Stimulated activated CD4-positive, alpha-beta T cell treated with anti-CD3 and anti-CD28 coated beads, Interleukin-12 subunit alpha, Interleukin-12 subunit beta, amount 100 ng/mL, for 48 hours (primary cell): ENCODE data around the gene UGT1A3.

Source experiments
- DNase-seq, 3 donors: peaks; one replicate each; pipeline ENCODE4 v3.0.0-alpha.2; 2020; ENCODE audit warnings: low read depth in 2 of 3, low spot score in 1 of 3

Gene UGT1A3

DNA sequence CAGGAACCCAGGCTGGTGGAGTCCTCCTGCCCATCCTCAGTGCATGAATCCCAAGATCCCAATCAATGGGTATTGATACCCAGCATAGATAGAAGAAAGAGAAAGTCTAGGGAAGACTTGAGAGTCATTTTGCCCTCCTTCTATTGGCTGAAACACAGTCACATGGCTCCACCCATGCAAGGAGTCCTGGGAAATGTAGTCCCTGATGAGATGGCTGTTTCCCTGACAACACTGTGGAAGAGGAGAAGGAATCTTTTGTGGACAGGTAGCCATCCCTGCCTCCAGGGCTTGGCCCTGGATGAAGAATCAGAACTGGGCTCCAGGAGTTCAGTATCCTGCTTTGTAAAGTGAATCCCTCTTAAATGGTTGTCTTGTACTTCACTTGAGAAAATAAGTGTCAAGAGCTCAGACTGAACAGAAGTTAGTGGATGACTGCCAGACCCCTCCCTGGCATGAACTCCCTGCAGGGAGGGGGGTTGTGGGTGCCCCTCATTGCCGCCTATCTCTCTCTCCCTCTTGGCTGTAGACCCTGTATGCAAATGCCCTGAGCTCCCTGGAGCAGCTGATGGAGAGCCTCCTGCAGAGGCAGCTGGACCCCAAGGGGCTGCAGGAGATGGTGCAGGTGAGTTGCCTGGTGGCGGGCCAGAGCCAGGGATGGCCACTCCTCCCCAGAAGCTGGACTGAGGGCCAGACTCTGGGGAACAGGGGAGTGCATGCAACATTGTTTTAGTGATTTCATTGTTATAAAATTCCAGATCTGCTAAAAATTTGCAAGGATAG, 85.4 kb downstream of the UGT1A3 start:
- no peak for DNase-seq

DNA sequence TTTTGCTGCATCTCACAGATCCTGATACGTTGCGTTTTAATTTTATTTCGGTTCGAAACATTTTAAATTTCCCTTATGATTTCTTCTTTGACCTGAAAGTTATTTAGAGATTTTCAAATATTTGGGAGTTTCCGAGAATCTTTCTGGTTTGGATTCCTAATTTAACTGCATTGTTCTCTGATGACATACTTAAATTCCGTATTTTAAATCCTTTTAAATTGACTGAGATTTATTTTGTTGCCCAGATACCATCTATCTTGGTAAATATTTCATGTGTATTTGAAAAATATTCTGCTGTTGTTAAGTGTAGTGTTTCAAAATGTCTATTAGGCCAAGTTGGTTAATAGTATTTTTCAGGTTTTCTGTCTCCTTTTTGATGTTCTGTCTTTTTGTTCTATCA, 87.0 kb downstream of the UGT1A3 start:
- DNase-seq: no peak

DNA sequence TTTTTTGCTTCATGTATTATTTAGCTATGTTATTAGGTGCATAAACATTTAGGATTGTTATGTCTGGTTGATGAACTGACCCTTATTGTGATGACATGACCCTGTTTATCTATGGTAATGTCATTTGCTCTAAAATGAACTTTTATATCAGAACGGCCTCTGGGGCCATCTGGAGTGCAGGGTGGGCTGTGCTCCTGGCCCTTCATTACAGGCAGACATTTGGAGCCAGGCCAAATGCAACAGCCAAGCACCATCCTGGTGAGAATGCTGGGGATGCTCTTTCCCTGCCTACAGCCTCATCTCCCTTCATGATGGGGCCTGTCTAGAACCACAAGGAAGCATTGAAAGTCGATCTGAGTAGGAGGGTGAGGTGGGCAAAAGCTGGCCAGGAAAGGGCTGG, 87.5 kb downstream of the UGT1A3 start:
- DNase-seq: no peak

DNA sequence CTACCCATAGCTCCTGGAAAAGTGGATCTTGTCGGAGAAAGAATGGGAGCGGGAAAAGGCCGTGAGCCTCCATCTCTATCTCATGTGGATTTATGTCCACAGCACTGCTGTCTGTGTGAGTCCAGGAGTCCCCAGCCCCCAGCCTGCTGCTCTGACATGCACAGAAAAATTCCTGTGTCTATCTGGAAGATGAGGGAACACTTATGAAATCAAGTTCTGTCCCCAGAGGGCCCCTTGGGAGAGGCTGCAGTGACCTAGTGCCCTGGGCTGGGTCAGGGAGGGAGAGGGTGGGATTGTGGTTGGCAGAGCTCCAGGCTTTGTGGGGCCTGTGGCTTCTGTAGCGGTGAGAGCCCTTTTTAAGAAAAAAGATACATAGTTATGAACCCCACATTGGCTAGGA, 87.9 kb downstream of the UGT1A3 start:
- DNase-seq: no peak

DNA sequence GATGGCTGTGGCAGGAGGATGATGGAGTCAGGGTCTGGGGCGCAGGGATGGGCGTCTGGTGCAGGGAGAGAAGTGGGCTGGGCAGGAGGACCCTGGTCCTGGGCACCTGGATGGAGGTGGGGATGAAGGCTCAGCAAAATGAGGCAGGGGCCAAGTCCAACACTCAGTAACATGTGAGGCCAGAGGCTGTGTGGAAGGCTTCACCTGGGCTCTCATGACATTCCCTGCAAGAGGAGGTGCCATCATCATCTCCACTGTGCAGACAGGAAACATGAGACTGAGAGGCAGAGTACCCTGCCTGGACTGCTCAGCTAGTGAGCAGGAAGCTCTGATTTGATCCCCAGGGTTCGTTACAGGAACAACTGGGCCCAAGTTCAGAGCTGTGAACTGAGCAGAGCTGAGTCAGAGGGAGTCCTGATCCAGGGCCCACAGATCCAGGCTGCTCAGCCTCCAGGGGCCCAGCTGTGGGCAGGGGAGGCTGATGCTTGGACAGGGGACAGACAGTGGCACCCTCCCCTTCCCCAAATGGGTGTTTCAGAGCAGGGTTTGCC, 88.6 kb downstream of the UGT1A3 start:
- DNase-seq: no peak

DNA sequence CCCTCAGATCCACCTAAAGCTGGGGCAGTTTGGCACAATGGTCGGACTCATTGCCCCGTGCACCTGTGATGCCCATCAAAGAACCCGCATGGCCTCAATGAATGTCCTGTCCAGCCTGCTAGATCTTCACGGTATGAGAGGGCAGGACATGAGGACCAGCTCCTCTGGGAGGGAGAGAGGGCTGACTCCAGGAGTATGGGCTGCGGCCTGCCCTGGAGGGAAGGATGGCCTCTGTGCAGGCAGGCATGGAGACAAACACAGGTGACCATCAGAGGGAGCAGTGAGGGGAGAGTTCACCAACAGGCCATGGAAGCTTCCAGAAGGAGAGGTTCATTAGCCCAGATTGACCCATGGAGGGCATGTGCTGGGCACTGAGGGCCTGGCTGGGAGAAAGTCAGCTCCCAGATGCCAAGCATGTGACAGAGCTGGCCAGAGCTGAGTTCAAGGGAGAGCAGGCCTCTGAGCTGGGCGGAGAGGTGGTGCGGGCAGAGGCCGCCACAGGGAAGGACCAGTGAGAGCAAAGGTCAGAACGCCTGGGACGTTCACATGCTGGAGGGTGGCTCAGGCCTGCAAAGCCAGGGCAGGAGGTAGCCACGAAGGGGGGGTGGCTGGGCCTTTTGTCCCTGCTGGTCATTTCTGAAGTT, 89.3 kb downstream of the UGT1A3 start:
- DNase-seq: no peak

DNA sequence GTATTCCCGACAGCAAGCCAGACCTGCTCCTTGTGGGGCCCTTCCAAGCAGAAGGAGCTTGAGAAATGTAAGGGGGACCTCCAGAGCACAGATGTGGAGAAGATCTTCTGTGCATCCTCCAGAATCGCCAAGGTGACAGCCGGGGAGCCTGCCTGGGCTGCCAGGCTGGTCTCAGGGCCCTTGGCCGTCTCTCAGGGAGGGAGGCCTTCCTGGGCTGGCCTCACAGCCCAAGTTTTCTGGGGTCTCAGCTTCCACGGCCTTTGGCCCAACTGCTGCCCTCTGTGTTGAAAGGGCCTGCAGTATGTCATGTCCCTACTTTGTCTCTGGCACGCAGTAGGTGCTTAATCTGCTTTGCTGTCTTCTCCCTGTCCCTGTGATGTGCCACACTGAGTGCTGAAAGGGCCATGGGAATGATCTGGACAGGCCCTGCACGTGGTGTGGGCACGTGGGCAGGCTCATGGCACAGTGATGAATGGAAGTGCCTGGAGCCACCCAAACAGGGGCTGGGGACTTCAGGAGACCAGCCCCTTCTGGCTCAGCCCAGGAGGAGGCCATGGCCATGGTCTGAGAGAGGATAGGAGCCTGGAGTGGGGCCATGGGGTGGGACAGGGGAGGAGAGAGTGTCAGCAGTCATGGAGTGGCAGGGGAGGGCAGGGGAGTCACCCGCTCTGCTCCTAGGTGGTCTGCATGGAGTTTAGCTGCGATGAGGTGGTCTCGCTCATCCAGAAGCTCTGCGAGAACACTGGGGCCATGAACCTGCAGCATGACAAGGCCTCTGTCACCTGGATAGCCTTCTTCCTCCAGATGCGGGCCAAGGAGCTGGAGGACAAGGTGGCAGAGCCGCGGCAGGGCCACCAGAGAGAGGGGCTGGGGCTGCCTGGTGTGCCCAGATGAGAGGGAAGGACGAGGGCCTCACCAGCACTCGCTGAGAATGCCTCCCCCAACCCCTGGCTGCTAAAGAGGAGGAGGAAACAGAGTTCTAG, 90.1 kb downstream of the UGT1A3 start:
- DNase-seq: no peak

DNA sequence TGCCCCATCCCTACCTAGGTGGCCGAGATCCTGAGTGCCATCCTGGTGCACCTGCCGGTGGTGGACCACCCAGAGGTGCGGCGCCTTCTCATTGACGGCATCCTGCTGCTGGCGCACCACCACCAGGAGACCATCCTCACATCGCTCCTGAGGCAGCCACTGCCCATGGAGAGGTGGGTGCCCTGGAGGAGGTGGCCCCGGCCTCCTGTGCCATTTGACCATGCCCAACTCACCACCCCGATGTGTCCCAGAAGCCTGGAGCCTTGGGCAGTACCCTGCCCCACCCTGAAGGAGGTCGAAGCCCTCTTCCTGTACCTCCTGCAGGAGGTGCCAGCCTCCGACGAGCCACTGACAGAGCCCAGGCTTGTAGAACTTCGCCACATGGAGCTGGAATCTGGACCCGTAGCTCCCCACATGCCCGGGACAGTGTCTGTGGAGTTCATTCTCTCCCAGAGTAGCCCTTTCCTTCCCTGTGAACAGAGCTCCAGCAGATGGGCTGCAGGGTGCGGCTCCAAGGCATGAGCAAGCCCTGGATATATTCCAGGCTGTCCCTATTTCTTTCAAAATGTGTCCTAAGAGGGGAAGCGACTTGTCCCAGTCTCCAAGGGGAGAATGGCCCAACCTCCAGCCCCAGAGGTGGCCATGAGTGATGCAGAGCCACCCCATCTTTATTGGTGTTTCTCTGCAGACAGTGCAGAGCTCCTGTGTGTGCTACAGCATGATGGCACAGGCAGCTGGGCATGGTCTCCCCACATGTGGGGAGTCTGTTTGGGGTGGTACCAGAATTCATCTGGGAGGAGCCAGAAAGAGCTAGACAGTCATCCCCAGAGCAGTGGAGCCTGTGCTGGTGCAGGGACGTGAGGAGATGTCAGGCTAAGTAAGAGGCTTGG, 91.3 kb downstream of the UGT1A3 start:
- DNase-seq: no peak

DNA sequence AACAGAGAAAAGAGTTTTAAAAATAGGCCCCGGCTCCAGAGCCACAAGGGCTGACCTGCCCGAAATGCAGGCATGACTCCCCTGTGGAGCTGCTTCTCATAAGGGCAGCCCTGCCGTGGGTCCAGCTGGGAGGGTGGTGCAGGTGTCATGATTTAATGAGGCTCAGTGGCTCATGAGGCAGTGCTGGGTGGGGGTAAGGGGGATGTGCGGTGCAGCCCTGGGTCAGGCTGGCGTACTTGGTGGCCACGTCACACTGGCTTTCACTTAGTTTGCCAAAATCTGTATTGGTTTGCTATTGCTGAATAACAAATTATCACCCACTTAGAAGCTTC, 91.9 kb downstream of the UGT1A3 start:
- DNase-seq: no peak

DNA sequence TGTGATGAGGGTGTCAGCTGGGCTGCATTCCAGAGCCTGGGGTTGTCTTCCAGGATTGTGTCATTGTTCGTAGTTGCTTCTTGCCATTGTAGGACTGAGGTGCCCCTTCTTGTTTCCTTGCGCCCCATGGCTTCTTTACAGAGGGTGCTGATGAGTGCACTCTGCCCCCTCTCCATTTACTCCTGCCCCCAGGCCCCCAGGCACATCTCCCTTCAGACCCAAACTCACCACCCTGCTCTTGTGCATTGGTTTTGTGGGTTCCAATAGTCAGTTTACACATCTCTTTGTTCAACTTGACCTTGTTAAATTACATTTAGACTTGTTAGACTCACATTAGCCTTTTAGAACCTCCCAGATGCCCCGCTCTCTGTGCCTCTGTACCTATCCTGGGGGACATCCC, 92.4 kb downstream of the UGT1A3 start:
- no peak for DNase-seq

DNA sequence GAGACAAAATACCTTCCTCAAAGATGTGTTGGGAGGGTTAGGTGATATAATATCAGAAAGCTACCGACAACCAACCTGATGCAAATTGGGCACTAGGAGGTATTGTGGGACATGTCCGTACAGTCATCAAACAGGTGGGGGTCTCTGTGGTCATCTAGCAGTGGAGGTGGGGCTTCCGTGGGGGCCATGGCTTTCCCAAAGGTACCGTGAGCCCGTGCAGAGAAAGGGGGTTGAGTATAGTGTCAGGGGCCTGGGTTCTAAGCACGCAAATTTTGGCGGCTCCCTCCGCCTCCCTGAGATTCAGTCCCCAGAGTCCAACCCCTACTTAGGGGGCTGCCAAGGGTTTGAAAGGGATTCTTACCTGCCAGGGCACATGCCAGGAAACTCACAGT, 92.9 kb downstream of the UGT1A3 start:
- no peak for DNase-seq

DNA sequence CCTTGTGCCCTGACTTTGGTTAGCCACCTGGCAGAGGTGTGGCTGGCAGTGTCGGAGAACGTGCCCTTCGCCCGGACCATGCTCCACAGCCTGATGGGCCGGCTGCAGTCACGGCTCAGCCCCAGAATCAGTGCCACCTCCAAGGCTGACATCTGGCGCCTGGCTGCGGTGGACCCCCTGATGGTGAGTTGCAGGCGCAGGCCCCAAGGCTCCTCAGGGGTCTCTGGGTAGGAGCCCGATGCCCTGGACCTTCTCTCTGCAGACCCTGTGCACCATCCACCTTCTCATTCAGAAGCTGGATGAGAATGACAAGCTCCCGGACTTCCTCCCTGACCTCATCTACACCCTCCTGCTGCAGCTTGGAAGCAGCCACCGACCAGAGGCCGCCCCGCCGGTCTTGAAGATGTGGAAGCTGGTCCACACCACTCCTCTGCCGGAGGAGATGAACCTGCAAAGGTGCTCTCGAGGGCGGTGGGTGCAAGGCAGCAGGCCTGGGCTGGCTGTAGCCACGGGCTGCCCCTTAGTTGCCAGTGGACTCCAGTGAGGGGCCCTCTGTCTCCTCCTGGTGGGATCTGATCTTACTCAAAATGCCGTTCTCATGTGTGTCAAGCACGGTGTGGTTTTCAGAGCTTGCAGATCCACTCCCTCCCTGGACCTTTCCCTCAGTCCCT, 93.4 kb downstream of the UGT1A3 start:
- DNase-seq: no peak
